T-cell (primary cell): ENCODE results near the gene CCNH. TPM values are rescaled to one million over a fixed set of nuclear protein-coding genes. Genes with fewer than 3 reads are reported as not detected.

ENCODE experiments used
- ATAC-seq, 4 experiments: fragments of 200-7000 bp in 3 of 4; fragments of 150-1000 bp in 1 of 4; cut with Tn5 transposase; replicated peaks in 1 of 4; 1 replicate in 3 of 4; 2 replicates in 1 of 4; pipeline ENCODE4 v1.10.0; 2021; ENCODE audit warnings: moderate library complexity in 3 of 4, mild to moderate bottlenecking in 2 of 4, moderate number of reproducible peaks in 1 of 4
- CTCF ChIA-PET, 2 donors: fragments of 300-600 bp; sonication (Branson Sonifier 250); formaldehyde crosslinking; loops; one replicate each; lab custom pipeline; 2022; ENCODE audit warnings: antibody characterized with exemption in 2 of 2; lab: Charles Lee
- POLR2A ChIA-PET, 2 donors: fragments of 300-600 bp; sonication (Branson Sonifier 250); formaldehyde crosslinking; loops; one replicate each; lab custom pipeline; 2022; ENCODE audit warnings: antibody characterized with exemption in 2 of 2; lab: Charles Lee
- DNase-seq, 35 experiments: peaks; one replicate each; pipeline versions ENCODE4 v3.0.0 to v3.0.0-alpha.2; 2013 to 2023
- H3K27ac ChIP-seq: one replicate; pipeline ENCODE4 v1.5.1; 2013; ENCODE audit warnings: low read length
- H3K27me3 ChIP-seq, 2 experiments: replicated peaks in 1 of 2; 1 replicate in 1 of 2; 2 replicates in 1 of 2; pipeline versions ENCODE4 v1.6.1 to v1.7.0; 2013; ENCODE audit warnings: low read length in 1 of 2, mixed read lengths in 1 of 2; ENCODE audit not compliant: control insufficient read depth in 2 of 2, insufficient read depth in 2 of 2; ENCODE audit errors: extremely low read depth in 1 of 2
- H3K36me3 ChIP-seq, 2 donors: 1 replicate in 1 of 2; 2 replicates in 1 of 2; pipeline versions ENCODE4 v1.6.1 to v1.7.0; 2013; ENCODE audit warnings: low read length in 1 of 2; ENCODE audit not compliant: control insufficient read depth in 2 of 2, insufficient read depth in 1 of 2; ENCODE audit errors: extremely low read depth in 1 of 2
- H3K4me1 ChIP-seq, 2 experiments: 1 replicate in 1 of 2; 2 replicates in 1 of 2; pipeline versions ENCODE4 v1.6.1 to v1.7.0; 2013; ENCODE audit warnings: low read length in 2 of 2, mixed read lengths in 1 of 2; ENCODE audit not compliant: insufficient read depth in 2 of 2, control insufficient read depth in 1 of 2; ENCODE audit errors: extremely low read depth in 1 of 2
- H3K4me3 ChIP-seq, 2 donors: 1 replicate in 1 of 2; 2 replicates in 1 of 2; pipeline versions ENCODE4 v1.5.1 to v1.7.0; 2013; ENCODE audit warnings: mild to moderate bottlenecking in 2 of 2, low read length in 1 of 2, moderate library complexity in 1 of 2; ENCODE audit not compliant: control insufficient read depth in 1 of 2; ENCODE audit errors: extremely low read depth in 1 of 2
- H3K9me3 ChIP-seq: 2 replicates; pipeline ENCODE4 v1.7.0; 2013
- H3K27ac Mint-ChIP-seq, 2 donors: one replicate each; pipeline ENCODE4 v1.8.0; 2020 to 2021; ENCODE audit warnings: mild to moderate bottlenecking in 2 of 2, mixed read lengths in 2 of 2
- H3K27me3 Mint-ChIP-seq, 2 donors: one replicate each; pipeline ENCODE4 v1.8.0; 2021 to 2022; ENCODE audit warnings: mixed read lengths in 2 of 2
- H3K36me3 Mint-ChIP-seq: one replicate; pipeline ENCODE4 v1.8.0; 2021; ENCODE audit warnings: mixed read lengths
- H3K4me1 Mint-ChIP-seq, 3 donors: one replicate each; pipeline ENCODE4 v1.8.0; 2020 to 2022; ENCODE audit warnings: mixed read lengths in 3 of 3, mild to moderate bottlenecking in 1 of 3
- H3K4me3 Mint-ChIP-seq, 3 donors: one replicate each; pipeline ENCODE4 v1.8.0; 2020 to 2022; ENCODE audit warnings: mild to moderate bottlenecking in 3 of 3, mixed read lengths in 3 of 3, moderate library complexity in 3 of 3
- H3K9me3 Mint-ChIP-seq, 3 donors: one replicate each; pipeline ENCODE4 v1.8.0; 2020 to 2022; ENCODE audit warnings: mixed read lengths in 3 of 3
- WGBS: methylation state at CpG from one replicate; pipeline ENCODE4 v1.1.5; 2013; ENCODE audit warnings: missing lambda C conversion rate; ENCODE audit not compliant: insufficient coverage; 5-methylcytosine and 5-hydroxymethylcytosine counted together
- total RNA-seq, 35 experiments: library from RNA in 6 of 35; stranded (reverse) in 6 of 35; fragments of 120-200 nt in 1 of 35; gene quantifications; one replicate each; pipeline versions ENCODE4 v1.2.1 to v1.2.4 and lab custom pipeline; 2013 to 2026

The CCNH gene
- total RNA-seq, 5 donors from 2014 or later (not counting 1 experiment from before 2014, with no cell fraction given), result 64.2 to 276 (median 72.9) TPM

GRCh38 chr5:87368601-87369000 is 44.1 kb downstream of the CCNH start:
- peak overlapping the region in 1 of 2 donors; percentile 10 for H3K27ac Mint-ChIP-seq
- Histone ChIP-seq H3K4me3 (no peak overlapping the region), H3K4me1 (peaks cover 0 to 14% of the 10 kb centered on the region in 2 experiments), H3K27ac (no peak overlapping the region), H3K36me3 (peaks cover 0 to 23% of the 10 kb centered on the region in 2 donors), H3K27me3 (no peaks in the 10 kb centered on the region), H3K9me3 (no peaks in the 10 kb centered on the region)
- peaks cover 17 to 27% (median 19%) of the 10 kb centered on the region in 3 donors for H3K4me1 Mint-ChIP-seq
- H3K4me3 Mint-ChIP-seq, result no peak overlapping the region
- no peaks in the 10 kb centered on the region for H3K27me3 Mint-ChIP-seq
- ATAC-seq (no peak), DNase-seq (no peak)
- WGBS, result no CpG with 5 or more reads among the region's 3 CpGs
- H3K9me3 Mint-ChIP-seq, result no peaks in the 10 kb centered on the region
- CTCF ChIA-PET, result interaction anchor here in 1 of 2 donors (2.1 kb wide), 1 partner anchor 32 kb away, joined by 8 read pairs; no protein-coding TSS in a partner anchor
- POLR2A ChIA-PET, result interaction anchor here in 1 of 2 donors (0.6 kb wide), 1 partner anchor 20 kb away, joined by 3 read pairs; no protein-coding TSS in a partner anchor
- H3K36me3 Mint-ChIP-seq, result peaks cover 38% of the 10 kb centered on the region

GRCh38 chr5:87367243-87367642 is 45.5 kb downstream of the CCNH start:
- H3K4me3 ChIP-seq, result no peak overlapping the region
- no peaks in the 10 kb centered on the region for H3K9me3 ChIP-seq
- ChIA-PET POLR2A (no interaction called here), CTCF (no interaction called here)
- H3K4me1 ChIP-seq, result peaks cover 0 to 18% of the 10 kb centered on the region in 2 experiments
- Mint-ChIP-seq H3K27ac (no peak overlapping the region), H3K9me3 (no peaks in the 10 kb centered on the region), H3K4me3 (no peak overlapping the region), H3K27me3 (no peaks in the 10 kb centered on the region), H3K4me1 (peaks cover 12 to 30% (median 23%) of the 10 kb centered on the region in 3 donors), H3K36me3 (peaks cover 33% of the 10 kb centered on the region)
- peaks cover 0 to 20% of the 10 kb centered on the region in 2 donors for H3K36me3 ChIP-seq
- ATAC-seq (no peak), DNase-seq (no peak)
- no CpG with 5 or more reads among the region's 2 CpGs for WGBS
- no peaks in the 10 kb centered on the region for H3K27me3 ChIP-seq
- no peak overlapping the region for H3K27ac ChIP-seq

- no peaks in the 10 kb centered on the region for H3K9me3 Mint-ChIP-seq
- Histone ChIP-seq H3K27me3 (no peaks in the 10 kb centered on the region), H3K36me3 (peaks cover 0 to 16% of the 10 kb centered on the region in 2 donors), H3K9me3 (no peaks in the 10 kb centered on the region), H3K27ac (no peak overlapping the region), H3K4me3 (no peak overlapping the region), H3K4me1 (peaks cover 0 to 15% of the 10 kb centered on the region in 2 experiments)
- H3K36me3 Mint-ChIP-seq, result peaks cover 44% of the 10 kb centered on the region
- H3K4me3 Mint-ChIP-seq, result no peak overlapping the region
- ChIA-PET POLR2A (interaction anchor here (0.6 to 0.7 kb wide), 2 partner anchors 15 to 22 kb away, joined by 3 read pairs; no protein-coding TSS in a partner anchor), CTCF (interaction anchor here in 1 of 2 donors (0.6 kb wide), 1 partner anchor 24 kb away, joined by 3 read pairs; no protein-coding TSS in a partner anchor)
- WGBS, result no CpG with 5 or more reads among the region's 1 CpG
- H3K27me3 Mint-ChIP-seq, result no peaks in the 10 kb centered on the region
- ATAC-seq, result no peak
- DNase-seq, result no peak
- peaks cover 29 to 44% (median 36%) of the 10 kb centered on the region in 3 donors for H3K4me1 Mint-ChIP-seq
- peak overlapping the region; percentile 23 to 28 for H3K27ac Mint-ChIP-seq
Observed at GRCh38 chr5:87361536-87362213, 51.1 kb downstream of the CCNH start.

- no peaks in the 10 kb centered on the region for H3K27me3 Mint-ChIP-seq
- Histone ChIP-seq H3K27me3 (no peaks in the 10 kb centered on the region), H3K27ac (no peak overlapping the region), H3K9me3 (no peaks in the 10 kb centered on the region), H3K4me3 (no peak overlapping the region), H3K36me3 (peaks cover 0 to 13% of the 10 kb centered on the region in 2 donors), H3K4me1 (peaks cover 0 to 15% of the 10 kb centered on the region in 2 experiments)
- ChIA-PET POLR2A (no interaction called here), CTCF (no interaction called here)
- ATAC-seq (no peak), DNase-seq (no peak)
- no CpG with 5 or more reads among the region's 2 CpGs for WGBS
- H3K4me1 Mint-ChIP-seq, result peaks cover 29 to 40% (median 34%) of the 10 kb centered on the region in 3 donors
- peak overlapping the region in 1 of 2 donors; percentile 59 for H3K27ac Mint-ChIP-seq
- no peaks in the 10 kb centered on the region for H3K9me3 Mint-ChIP-seq
- peaks cover 40% of the 10 kb centered on the region for H3K36me3 Mint-ChIP-seq
- no peak overlapping the region for H3K4me3 Mint-ChIP-seq
Observed at GRCh38 chr5:87361031-87361445, 51.7 kb downstream of the CCNH start.

- H3K4me1 ChIP-seq, result peaks cover 0 to 15% of the 10 kb centered on the region in 2 experiments
- ChIA-PET CTCF (no interaction called here), POLR2A (interaction anchor here (0.6 kb wide), 2 partner anchors 32 to 419 kb away, joined by 3 read pairs; no protein-coding TSS in a partner anchor)
- no CpG with 5 or more reads among the region's 11 CpGs for WGBS
- Mint-ChIP-seq H3K4me3 (no peak overlapping the region), H3K27ac (no peak overlapping the region), H3K9me3 (no peaks in the 10 kb centered on the region), H3K4me1 (peaks cover 29 to 38% (median 34%) of the 10 kb centered on the region in 3 donors), H3K27me3 (no peaks in the 10 kb centered on the region), H3K36me3 (peaks cover 46% of the 10 kb centered on the region)
- no peak for DNase-seq
- H3K9me3 ChIP-seq, result no peaks in the 10 kb centered on the region
- no peak overlapping the region for H3K4me3 ChIP-seq
- peaks cover 0 to 15% of the 10 kb centered on the region in 2 donors for H3K36me3 ChIP-seq
- ATAC-seq, result no peak
- no peaks in the 10 kb centered on the region for H3K27me3 ChIP-seq
- H3K27ac ChIP-seq, result no peak overlapping the region
Observed at GRCh38 chr5:87360132-87360531, 52.6 kb downstream of the CCNH start.

- DNase-seq (no peak), ATAC-seq (no peak)
- WGBS, result no CpG with 5 or more reads among the region's 2 CpGs
- H3K36me3 ChIP-seq, result peaks cover 0 to 11% of the 10 kb centered on the region in 2 donors
- H3K4me3 Mint-ChIP-seq, result no peak overlapping the region
- POLR2A ChIA-PET, result interaction anchor here (0.6 to 1.0 kb wide), 2 partner anchors 9 to 24 kb away, joined by 3 to 5 read pairs; no protein-coding TSS in a partner anchor
- no peaks in the 10 kb centered on the region for H3K27me3 Mint-ChIP-seq
- H3K27ac ChIP-seq, result no peak overlapping the region
- H3K9me3 Mint-ChIP-seq, result no peaks in the 10 kb centered on the region
- H3K9me3 ChIP-seq, result no peaks in the 10 kb centered on the region
- H3K4me1 Mint-ChIP-seq, result peaks cover 24 to 34% (median 30%) of the 10 kb centered on the region in 3 donors
- H3K27me3 ChIP-seq, result no peaks in the 10 kb centered on the region
- CTCF ChIA-PET, result interaction anchor here in 1 of 2 donors (0.7 kb wide), 1 partner anchor 96 kb away, joined by 3 read pairs; no protein-coding TSS in a partner anchor
- H3K27ac Mint-ChIP-seq, result no peak overlapping the region
- no peak overlapping the region for H3K4me3 ChIP-seq
- peaks cover 46% of the 10 kb centered on the region for H3K36me3 Mint-ChIP-seq
- H3K4me1 ChIP-seq, result peaks cover 0 to 8% of the 10 kb centered on the region in 2 experiments
Observed at GRCh38 chr5:87359106-87359505, 53.6 kb downstream of the CCNH start.
